T-helper 17 cell (primary cell): ENCODE results near the gene ZNF592. TPM values are rescaled to one million over a fixed set of nuclear protein-coding genes. Genes with fewer than 3 reads are reported as not detected.
A peak's percentile ranks its signal among the peaks of the same experiment; 100 is the strongest.

Experiments
- ATAC-seq: fragments of 150-1000 bp; cut with Tn5 transposase; 2 replicates; pipeline ENCODE4 v1.10.0; 2021; ENCODE audit warnings: mild to moderate bottlenecking, moderate library complexity
- DNase-seq, 3 donors: peaks; one replicate each; pipeline versions ENCODE4 v3.0.0 to v3.0.0-alpha.2; 2020 to 2021
- H3K9me3 ChIP-seq: one replicate; pipeline ENCODE4 v1.7.0; 2013; ENCODE audit warnings: low read length, mild to moderate bottlenecking; ENCODE audit not compliant: control insufficient read depth, poor library complexity, severe bottlenecking
- H3K27ac Mint-ChIP-seq: one replicate; pipeline ENCODE4 v1.8.0; 2022; ENCODE audit warnings: mild to moderate bottlenecking, moderate library complexity, mixed read lengths
- H3K27me3 Mint-ChIP-seq: one replicate; pipeline ENCODE4 v1.8.0; 2022; ENCODE audit warnings: mixed read lengths
- H3K36me3 Mint-ChIP-seq: one replicate; pipeline ENCODE4 v1.8.0; 2022; ENCODE audit warnings: low read depth, mixed read lengths
- H3K4me1 Mint-ChIP-seq: one replicate; pipeline ENCODE4 v1.8.0; 2022; ENCODE audit warnings: mild to moderate bottlenecking, mixed read lengths
- H3K4me3 Mint-ChIP-seq: one replicate; pipeline ENCODE4 v1.8.0; 2022; ENCODE audit warnings: mild to moderate bottlenecking, moderate library complexity, mixed read lengths
- total RNA-seq, 4 donors: library from RNA in 2 of 4; stranded (reverse) in 2 of 4; gene quantifications; one replicate each; pipeline ENCODE4 v1.2.3 and lab custom pipeline; 2022 to 2026

ZNF592 gene, protein sequence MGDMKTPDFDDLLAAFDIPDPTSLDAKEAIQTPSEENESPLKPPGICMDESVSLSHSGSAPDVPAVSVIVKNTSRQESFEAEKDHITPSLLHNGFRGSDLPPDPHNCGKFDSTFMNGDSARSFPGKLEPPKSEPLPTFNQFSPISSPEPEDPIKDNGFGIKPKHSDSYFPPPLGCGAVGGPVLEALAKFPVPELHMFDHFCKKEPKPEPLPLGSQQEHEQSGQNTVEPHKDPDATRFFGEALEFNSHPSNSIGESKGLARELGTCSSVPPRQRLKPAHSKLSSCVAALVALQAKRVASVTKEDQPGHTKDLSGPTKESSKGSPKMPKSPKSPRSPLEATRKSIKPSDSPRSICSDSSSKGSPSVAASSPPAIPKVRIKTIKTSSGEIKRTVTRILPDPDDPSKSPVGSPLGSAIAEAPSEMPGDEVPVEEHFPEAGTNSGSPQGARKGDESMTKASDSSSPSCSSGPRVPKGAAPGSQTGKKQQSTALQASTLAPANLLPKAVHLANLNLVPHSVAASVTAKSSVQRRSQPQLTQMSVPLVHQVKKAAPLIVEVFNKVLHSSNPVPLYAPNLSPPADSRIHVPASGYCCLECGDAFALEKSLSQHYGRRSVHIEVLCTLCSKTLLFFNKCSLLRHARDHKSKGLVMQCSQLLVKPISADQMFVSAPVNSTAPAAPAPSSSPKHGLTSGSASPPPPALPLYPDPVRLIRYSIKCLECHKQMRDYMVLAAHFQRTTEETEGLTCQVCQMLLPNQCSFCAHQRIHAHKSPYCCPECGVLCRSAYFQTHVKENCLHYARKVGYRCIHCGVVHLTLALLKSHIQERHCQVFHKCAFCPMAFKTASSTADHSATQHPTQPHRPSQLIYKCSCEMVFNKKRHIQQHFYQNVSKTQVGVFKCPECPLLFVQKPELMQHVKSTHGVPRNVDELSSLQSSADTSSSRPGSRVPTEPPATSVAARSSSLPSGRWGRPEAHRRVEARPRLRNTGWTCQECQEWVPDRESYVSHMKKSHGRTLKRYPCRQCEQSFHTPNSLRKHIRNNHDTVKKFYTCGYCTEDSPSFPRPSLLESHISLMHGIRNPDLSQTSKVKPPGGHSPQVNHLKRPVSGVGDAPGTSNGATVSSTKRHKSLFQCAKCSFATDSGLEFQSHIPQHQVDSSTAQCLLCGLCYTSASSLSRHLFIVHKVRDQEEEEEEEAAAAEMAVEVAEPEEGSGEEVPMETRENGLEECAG (N-terminal part only)
- total RNA-seq (10 to 100 TPM; 33.8 to 36.5 TPM), total RNA-seq (lab: John Stamatoyannopoulos, UW) (63.5 to 63.7 reads per million in 2 donors)

DNA sequence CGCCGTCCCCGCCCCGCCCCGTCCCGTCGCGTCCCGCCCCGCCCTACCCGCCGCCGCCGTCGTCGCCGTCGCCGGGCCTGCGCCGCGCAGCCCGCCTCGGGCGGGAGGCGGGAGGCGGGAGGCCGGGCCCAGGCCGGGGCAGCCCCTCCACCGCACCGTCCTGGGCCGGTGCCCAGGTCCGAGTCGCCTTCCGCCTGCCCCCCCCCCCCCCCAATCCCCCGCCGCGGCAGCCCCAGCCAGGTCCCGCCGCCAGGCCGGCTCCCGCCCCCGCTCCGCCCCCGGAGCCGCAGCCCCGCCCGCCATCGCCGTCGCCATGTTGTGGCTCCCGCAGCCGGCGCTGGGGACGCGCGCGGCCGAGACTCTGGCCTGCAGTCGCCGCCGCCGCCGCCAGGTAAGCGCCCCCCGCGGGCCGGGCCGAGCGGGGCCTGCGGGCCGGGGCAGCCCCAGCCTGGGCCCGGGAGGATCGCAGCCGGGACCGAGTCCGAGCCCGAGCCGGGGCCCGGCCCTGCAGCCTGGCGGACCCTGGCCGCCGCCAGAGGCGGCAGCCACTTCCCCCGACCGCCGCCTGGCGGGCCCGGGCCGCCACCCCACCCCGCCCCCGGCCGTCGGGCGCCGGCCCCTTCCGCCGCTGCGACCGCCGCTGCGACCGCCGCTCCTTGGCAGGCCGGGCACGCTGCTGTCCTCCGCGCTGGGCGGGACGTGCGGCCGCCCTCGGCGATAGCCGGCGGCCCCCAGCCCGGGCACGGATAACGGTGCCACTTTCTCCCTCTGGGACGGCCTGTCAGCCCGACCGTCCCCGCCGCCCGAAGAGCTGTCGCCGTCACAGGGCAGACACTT lies at the start of gene ZNF592:
Gene ZNF592, plus strand, starts transcription at position 319 of the 837 bp plus-strand sequence. CDS start 34,084 bp downstream, outside the sequence.
- no peaks in the 10 kb centered on the region for H3K9me3 ChIP-seq
- H3K4me1 Mint-ChIP-seq, result peaks cover 49% of the 10 kb centered on the region
- peak within 1 kb of the TSS; percentile 99 for H3K27ac Mint-ChIP-seq
- H3K4me3 Mint-ChIP-seq, result peak within 1 kb of the TSS; percentile 99
- H3K36me3 Mint-ChIP-seq, result peaks cover 5% of the 10 kb centered on the region
- DNase-seq (peak; percentile 75 to 85 (median 81)), ATAC-seq (peak; percentile 79)
- H3K27me3 Mint-ChIP-seq, result no peaks in the 10 kb centered on the region

DNA sequence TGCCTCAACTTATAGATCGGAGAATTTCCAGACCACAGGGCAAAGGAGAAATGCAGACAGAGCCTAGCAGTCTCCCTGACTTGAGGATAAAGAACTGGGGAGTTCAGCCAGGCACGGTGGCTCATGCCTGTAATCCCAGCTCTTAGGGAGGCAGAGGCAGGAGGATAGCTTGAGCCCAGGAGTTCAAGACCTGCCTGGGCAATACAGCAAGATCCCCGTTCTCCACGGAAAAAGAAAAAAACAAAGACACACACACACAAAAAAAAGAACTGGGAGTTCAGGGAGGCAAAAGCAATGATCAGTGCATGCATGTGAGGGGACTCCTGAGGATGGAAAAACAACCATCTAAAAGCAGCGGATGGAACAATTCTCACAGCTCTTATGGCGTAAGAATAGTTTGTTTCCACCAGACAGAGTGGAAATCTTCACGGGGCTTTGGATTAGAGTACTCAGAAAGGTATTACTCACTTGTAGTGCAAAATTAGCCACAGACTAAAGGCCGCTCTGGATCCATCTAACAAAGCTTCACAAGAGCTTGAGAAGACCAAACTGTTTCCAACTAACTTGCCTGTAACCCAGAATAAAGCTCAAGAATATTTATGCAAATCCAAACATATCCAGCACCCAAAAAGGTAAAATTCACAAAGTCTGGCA lies 48.7 kb upstream of the ZNF592 start:
- ATAC-seq, result no peak
- H3K9me3 ChIP-seq, result no peaks in the 10 kb centered on the region
- Mint-ChIP-seq H3K4me3 (no peak overlapping the region), H3K27ac (peak overlapping the region; percentile 75), H3K27me3 (no peaks in the 10 kb centered on the region), H3K4me1 (peaks cover 45% of the 10 kb centered on the region), H3K36me3 (peaks cover 4% of the 10 kb centered on the region)
- DNase-seq, result no peak

DNA sequence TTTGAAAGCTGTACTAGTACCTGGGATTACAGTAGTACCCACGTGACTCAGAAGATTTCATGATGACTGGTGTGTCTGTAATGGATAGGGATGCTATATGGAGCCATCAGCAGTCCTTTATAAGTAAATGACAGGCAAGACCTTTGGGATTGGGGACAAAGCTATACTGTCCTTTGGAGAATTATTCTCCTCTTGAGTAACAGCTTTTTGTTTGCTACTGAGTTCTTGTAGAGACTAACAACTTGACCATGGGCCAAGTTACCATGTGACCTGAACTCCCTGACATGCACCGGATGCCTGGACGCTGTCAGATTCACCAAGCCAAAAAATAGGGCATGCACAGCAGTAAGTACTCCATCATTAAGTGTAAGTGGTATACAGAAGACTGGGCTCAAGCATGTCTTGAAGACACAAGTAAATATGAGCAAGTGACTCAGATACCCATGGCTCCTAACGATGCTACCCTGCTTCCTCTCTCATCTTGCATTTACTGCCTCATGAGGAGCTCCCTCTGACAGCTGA lies 45.4 kb upstream of the ZNF592 start:
- peaks cover 52% of the 10 kb centered on the region for H3K4me1 Mint-ChIP-seq

DNA sequence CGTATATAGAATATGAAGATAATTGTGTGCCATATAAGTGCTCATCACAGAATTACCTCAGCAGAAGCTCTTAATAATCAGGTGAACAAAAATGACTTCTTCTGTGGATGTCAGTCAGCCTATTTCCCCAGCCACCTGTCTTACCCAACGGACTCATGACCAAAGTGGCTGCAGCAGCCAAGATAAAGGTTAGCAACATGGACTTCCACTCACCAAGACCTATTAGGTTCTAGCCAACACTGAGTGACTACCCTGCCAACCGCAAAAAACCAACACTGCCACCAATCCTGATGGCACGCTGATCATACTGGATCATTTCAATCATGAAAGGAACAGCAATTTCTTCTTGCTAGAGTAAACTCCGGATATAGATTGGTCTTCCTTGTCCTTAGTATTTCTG lies 44.6 kb upstream of the ZNF592 start:
- no peaks in the 10 kb centered on the region for H3K9me3 ChIP-seq
- Mint-ChIP-seq H3K27me3 (no peaks in the 10 kb centered on the region), H3K36me3 (peaks cover 4% of the 10 kb centered on the region), H3K4me1 (peaks cover 51% of the 10 kb centered on the region), H3K27ac (peak overlapping the region; percentile 63), H3K4me3 (no peak overlapping the region)
- DNase-seq (no peak), ATAC-seq (no peak)

More for the DNA sequence above, 45.4 kb upstream of the ZNF592 start:
- ATAC-seq, result no peak
- H3K36me3 Mint-ChIP-seq, result peaks cover 4% of the 10 kb centered on the region
- H3K4me3 Mint-ChIP-seq, result peak overlapping the region; percentile 3
- no peak for DNase-seq
- no peaks in the 10 kb centered on the region for H3K9me3 ChIP-seq
- H3K27ac Mint-ChIP-seq, result peak overlapping the region; percentile 63
- H3K27me3 Mint-ChIP-seq, result no peaks in the 10 kb centered on the region

DNA sequence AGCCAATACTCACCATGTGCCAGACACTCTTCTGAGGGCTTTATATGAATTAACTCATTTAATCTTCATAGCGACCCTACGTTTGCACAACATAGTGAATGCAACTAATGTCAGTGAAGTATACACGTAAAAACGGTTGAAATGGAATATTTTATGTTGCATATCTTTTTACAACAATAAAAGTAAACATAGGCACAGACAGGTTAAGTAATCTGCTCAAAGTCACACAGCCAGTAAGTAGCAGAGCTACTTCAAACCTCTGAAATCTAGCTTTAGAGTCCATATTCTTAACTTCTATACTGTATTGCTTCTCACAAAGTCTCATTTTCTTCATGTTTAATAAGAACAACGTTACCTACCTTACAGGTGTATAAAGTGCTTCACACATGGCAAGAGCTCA lies 34.0 kb upstream of the ZNF592 start:
- no peaks in the 10 kb centered on the region for H3K27me3 Mint-ChIP-seq
- H3K27ac Mint-ChIP-seq, result peak overlapping the region; percentile 99
- H3K36me3 Mint-ChIP-seq, result peaks cover 4% of the 10 kb centered on the region
- no peak for ATAC-seq
- no peaks in the 10 kb centered on the region for H3K9me3 ChIP-seq
- peaks cover 22% of the 10 kb centered on the region for H3K4me1 Mint-ChIP-seq
- H3K4me3 Mint-ChIP-seq, result peak overlapping the region; percentile 100
- no peak for DNase-seq

DNA sequence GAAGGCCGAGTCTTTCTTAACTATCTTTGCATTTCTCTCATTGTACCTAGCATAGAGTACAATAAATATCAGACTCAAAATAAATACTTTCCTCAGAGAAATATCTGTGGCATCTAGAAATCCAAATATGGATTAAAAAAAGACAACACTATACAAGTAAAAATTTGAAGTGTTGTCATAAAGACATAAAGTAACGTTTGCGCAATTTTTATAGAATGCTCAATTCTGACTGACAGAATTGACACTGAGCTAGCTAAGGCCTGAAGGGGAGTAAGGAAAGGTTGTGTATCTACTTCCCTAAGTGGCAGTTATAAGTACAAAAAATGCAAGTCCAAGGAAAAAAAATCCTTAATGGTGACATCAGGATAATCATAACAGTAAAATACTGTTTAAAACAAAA lies 33.6 kb upstream of the ZNF592 start:
- Mint-ChIP-seq H3K4me3 (peak overlapping the region; percentile 100), H3K27me3 (no peaks in the 10 kb centered on the region), H3K36me3 (peaks cover 4% of the 10 kb centered on the region), H3K27ac (peak overlapping the region; percentile 99), H3K4me1 (peaks cover 22% of the 10 kb centered on the region)
- DNase-seq, result no peak
- H3K9me3 ChIP-seq, result no peaks in the 10 kb centered on the region
- ATAC-seq, result no peak

DNA sequence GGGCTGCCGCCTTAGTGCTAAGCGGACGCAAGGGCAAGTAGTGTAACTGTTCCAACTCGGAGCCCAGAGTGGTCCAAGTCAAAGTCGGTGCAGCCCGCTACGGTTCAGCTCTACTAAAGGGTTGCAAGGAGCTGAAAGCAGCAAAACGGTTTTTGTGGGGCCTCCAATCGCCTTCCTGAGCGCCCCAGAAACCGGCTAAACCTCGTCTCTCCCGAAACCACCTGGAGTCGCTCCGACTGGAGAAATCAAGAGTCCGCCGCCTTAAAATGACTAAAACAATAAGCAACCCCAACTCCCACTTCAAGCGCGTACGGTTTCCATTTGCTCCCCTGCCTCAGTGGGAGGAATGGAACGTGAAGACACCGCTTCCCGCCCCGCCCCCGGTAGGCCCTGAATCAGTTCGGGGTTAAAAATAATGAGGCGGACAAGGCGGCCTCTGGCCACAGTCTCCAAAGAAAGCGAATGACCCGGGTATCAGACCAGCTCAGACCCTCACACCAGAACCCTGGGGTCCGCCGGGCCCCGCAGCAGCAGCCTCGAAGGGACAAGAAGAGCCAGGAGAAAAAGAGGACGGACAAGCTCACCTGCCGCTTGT lies 32.9 kb upstream of the ZNF592 start:
- H3K27me3 Mint-ChIP-seq, result no peaks in the 10 kb centered on the region
- peaks cover 4% of the 10 kb centered on the region for H3K36me3 Mint-ChIP-seq
- peak in 2 of 3 donors; percentile 13 to 20 for DNase-seq
- ATAC-seq, result peak; percentile 7
- no peaks in the 10 kb centered on the region for H3K9me3 ChIP-seq
- H3K4me3 Mint-ChIP-seq, result peak overlapping the region; percentile 100
- peaks cover 22% of the 10 kb centered on the region for H3K4me1 Mint-ChIP-seq
- peak overlapping the region; percentile 99 for H3K27ac Mint-ChIP-seq

DNA sequence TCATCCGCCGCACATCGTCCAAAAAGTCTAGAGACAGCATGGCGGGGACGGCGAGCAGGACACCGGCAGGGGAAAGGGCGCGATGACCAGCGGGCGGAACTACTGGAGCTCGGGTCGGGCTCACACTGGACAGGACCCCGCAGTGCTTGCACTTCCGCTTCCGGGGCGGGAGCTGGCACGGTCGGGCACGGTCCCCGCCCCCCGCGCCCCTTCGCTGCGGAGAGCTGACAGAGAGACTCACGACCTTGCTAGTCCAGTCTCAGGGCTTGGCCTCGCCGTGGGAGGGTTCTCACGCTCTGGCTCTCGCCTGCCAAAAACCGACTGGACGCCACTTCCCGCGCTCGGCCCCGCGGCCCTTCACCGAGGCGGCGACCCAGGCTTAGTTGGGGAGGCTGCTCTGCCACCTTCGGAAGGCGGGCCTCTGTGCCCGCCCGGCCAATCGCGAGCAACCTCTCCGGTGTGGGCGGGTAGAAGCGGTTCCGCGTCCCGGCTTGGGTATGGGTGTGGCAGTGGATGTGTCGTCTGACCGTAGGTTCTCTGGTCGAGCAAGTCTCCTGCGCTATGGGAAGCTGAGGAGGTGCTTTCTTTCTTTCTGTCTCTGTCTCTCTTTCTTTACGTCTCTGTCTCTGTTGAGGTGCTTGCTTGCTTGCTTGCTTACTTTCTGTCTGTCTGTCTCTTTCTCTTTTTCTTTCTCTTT lies 32.2 kb upstream of the ZNF592 start, which contains the start of gene SEC11A:
Gene SEC11A, minus strand, starts transcription at position 104 of the 697 bp plus-strand sequence. Its CDS starts 64 bp downstream, at position 40.
- no peaks in the 10 kb centered on the region for H3K27me3 Mint-ChIP-seq
- peak within 1 kb of the TSS; percentile 99 for H3K27ac Mint-ChIP-seq
- peak; percentile 98 for ATAC-seq
- H3K4me1 Mint-ChIP-seq, result peaks cover 25% of the 10 kb centered on the region
- H3K4me3 Mint-ChIP-seq, result peak within 1 kb of the TSS; percentile 100
- no peaks in the 10 kb centered on the region for H3K9me3 ChIP-seq
- peak; percentile 82 to 86 (median 83) for DNase-seq
- H3K36me3 Mint-ChIP-seq, result peaks cover 4% of the 10 kb centered on the region

DNA sequence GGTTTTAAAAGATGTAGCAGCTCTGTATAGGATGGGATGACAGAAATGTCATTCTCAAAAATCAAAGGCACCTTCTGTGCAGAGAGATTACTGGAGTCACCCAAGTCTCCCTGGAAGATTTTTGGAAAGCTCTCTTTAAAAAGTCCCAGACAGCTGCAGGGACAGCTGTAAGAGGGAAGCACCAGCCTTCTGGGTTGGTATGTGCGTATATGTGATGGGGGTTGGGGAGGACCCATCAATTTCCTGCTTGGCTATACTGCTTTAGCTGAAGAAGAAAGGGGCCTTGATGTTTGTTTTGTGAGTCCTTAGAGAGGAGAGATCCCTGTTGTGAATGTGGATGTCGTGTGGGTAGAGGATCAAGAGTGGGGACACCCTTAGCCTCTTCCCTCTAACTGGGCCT lies 27.0 kb upstream of the ZNF592 start:
- Mint-ChIP-seq H3K27ac (peak overlapping the region; percentile 91), H3K27me3 (no peaks in the 10 kb centered on the region), H3K4me1 (peaks cover 28% of the 10 kb centered on the region), H3K4me3 (peak overlapping the region; percentile 1), H3K36me3 (peaks cover 3% of the 10 kb centered on the region)
- ATAC-seq (peak; percentile 47), DNase-seq (no peak)
- H3K9me3 ChIP-seq, result no peaks in the 10 kb centered on the region

DNA sequence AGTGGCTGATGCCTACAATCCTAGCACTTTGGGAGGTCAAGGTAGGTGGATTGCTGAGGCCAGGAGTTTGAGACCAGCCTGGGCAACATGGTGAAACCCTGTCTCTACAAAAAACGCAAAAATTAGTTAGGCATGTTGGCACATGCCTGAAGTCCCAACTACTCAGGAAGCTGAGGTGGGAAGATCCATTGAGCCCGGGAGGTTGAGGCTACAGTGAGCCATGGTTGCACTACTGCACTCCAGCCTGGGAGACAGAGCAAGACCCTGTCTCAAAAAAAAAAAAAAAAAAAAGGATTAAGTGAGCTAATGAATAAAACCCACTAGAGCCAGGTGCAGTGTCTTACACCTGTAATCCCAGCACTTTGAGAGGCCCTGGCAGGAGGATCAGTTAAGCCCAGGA lies 25.8 kb upstream of the ZNF592 start:
- ATAC-seq, result no peak
- H3K4me3 Mint-ChIP-seq, result no peak overlapping the region
- H3K9me3 ChIP-seq, result no peaks in the 10 kb centered on the region
- peak overlapping the region; percentile 91 for H3K27ac Mint-ChIP-seq
- H3K27me3 Mint-ChIP-seq, result no peaks in the 10 kb centered on the region
- H3K4me1 Mint-ChIP-seq, result peaks cover 25% of the 10 kb centered on the region
- H3K36me3 Mint-ChIP-seq, result no peaks in the 10 kb centered on the region
- no peak for DNase-seq

DNA sequence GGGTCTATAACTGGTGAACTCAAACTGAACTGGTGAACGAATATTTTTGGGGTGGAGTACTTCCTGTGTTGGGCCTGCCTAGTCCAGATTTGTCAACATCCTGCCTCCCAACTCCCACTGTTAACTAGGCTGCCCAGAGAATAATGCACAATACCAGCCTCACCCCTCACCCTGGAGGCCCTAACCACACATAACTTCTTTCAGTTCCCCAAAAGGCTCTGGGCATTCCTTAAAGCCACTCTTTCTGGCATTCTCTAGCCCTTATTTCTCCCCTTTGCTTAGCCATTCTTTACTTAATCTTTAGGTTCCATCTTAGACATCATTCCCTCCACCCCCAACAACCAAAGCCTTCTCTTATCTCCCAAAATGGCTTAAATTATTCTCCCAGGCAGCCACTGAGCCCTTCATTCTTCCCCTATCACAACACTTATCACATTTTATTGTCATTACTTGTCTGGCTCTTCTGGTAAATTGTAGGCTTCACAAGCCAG lies 23.3 kb upstream of the ZNF592 start:
- ATAC-seq (peak; percentile 81), DNase-seq (no peak)
- H3K27ac Mint-ChIP-seq, result peak overlapping the region; percentile 91
- H3K4me1 Mint-ChIP-seq, result peaks cover 27% of the 10 kb centered on the region
- H3K9me3 ChIP-seq, result no peaks in the 10 kb centered on the region
- peak overlapping the region; percentile 82 for H3K4me3 Mint-ChIP-seq
- no peaks in the 10 kb centered on the region for H3K27me3 Mint-ChIP-seq
- H3K36me3 Mint-ChIP-seq, result no peaks in the 10 kb centered on the region
